Kidney (tissue), 14 donors: Measurements from ENCODE around the gene ZNF384. TPM values are rescaled to one million over a fixed set of nuclear protein-coding genes. Genes with fewer than 3 reads are reported as not detected.

Experiments used
- DNase-seq, 5 donors: peaks; one replicate each; pipeline ENCODE4 v3.0.0-alpha.2; 2013 to 2020
- FAIRE-seq: peaks from 2 replicates; lab custom pipeline; 2012; peaks lifted over from hg19 to GRCh38; lab: Jason Lieb, UNC
- H3K27ac ChIP-seq, 2 donors: one replicate each; pipeline ENCODE4 v1.7.0; 2013; ENCODE audit warnings: low read depth in 2 of 2, low read length in 2 of 2, inconsistent platforms in 1 of 2
- H3K27me3 ChIP-seq: one replicate; pipeline ENCODE4 v1.7.1; 2013; ENCODE audit warnings: low read length, inconsistent platforms; ENCODE audit not compliant: control insufficient read depth, insufficient read depth
- H3K36me3 ChIP-seq, 3 donors: one replicate each; pipeline versions ENCODE4 v1.7.0 to v1.7.1; 2013; ENCODE audit warnings: low read length in 3 of 3, control low read depth in 1 of 3, inconsistent platforms in 1 of 3; ENCODE audit not compliant: insufficient read depth in 3 of 3, control insufficient read depth in 2 of 3
- H3K4me1 ChIP-seq, 3 donors: one replicate each; pipeline versions ENCODE4 v1.7.0 to v1.7.1; 2013; ENCODE audit warnings: low read length in 3 of 3, inconsistent platforms in 1 of 3, low read depth in 1 of 3; ENCODE audit not compliant: control insufficient read depth in 2 of 3, insufficient read depth in 2 of 3
- H3K4me3 ChIP-seq, 3 donors: one replicate each; pipeline versions ENCODE4 v1.7.0 to v1.8.1; 2013; ENCODE audit warnings: low read length in 3 of 3, control low read depth in 1 of 3, inconsistent platforms in 1 of 3
- H3K9ac ChIP-seq, 3 donors: one replicate each; pipeline versions ENCODE4 v1.7.0 to v1.7.1; 2013; ENCODE audit warnings: low read length in 3 of 3, control low read depth in 1 of 3, inconsistent platforms in 1 of 3
- H3K9me3 ChIP-seq, 3 donors: one replicate each; pipeline versions ENCODE4 v1.7.0 to v1.7.1; 2013; ENCODE audit warnings: low read length in 3 of 3, control low read depth in 1 of 3, inconsistent platforms in 1 of 3; ENCODE audit not compliant: control insufficient read depth in 2 of 3, insufficient read depth in 1 of 3
- CTCF ChIP-seq: IDR thresholded peaks from 3 replicates; pipeline ENCODE4 v1.5.1; 2012; ENCODE audit warnings: mild to moderate bottlenecking, moderate library complexity, borderline replicate concordance; ENCODE audit not compliant: insufficient read depth; ENCODE audit errors: extremely low read depth
- intact Hi-C: fragments of 100-400 bp; cut with DNase I; formaldehyde crosslinking; loops from one replicate; pipeline ENCODE4 v1.11.1; 2022
- polyA plus RNA-seq: library from polyadenylated mRNA; stranded (reverse); fragments of 350-450 nt; fragmentation: Illumina TruSeq; extraction: RNeasy Lipid Tissue Mini Kit (QIAGEN cat#74804); gene quantifications from one replicate; pipeline ENCODE4 v1.2.3, GENCODE V29; 2014; ENCODE audit warnings: low read depth, low replicate concordance; ENCODE audit not compliant: insufficient read depth
- total RNA-seq: library from RNA; stranded (reverse); fragmentation: NEBNext Ultra II Directional; extraction: Animal tissue kit (Norgen Biotek cat#: 25700); gene quantifications from one replicate; pipeline ENCODE4 v1.2.1, GENCODE V29; 2021
- donor health status: control.
- donor health status: control.
- donor health status: control.
- donor health status: control.
- donor health status: control.
- donor health status: DM: yes; HTN: yes; CAD: no.
- donor health status: Normal renal cell carcinoma (clear cell type).

ZNF384 gene
- total and polyA plus RNA-seq, 2 donors from 2014 or later: 19.7 to 51.6 TPM

DNA sequence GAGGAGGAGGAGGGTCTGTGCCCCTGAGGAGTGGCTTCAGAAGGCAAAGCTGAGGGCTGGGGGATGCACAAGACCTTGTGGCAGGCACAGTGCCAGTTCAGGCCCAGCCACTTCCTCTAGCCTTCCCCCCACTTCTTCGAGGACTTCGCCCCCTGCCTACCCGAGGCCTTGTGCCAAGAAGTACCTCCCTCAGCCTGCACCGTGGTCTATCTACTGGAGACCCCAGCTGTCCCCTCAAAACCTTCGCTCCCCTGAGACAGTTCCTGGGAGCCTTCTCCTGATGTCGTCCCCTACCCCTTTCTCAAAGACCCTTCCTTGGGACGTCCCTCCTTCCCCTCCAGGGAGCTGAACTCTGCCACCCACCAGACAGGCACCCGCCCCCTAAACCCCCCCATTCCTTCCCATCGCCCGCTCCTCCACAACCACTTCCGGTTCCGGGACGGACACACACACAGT lies 604 bp downstream of the ZNF384 start:
- DNase-seq: peak in 2 of 5 donors; percentile 73 to 85
- intact Hi-C loops: no loop called here
- Histone ChIP-seq H3K9me3 (no peaks in the 10 kb centered on the region), H3K27me3 (no peaks in the 10 kb centered on the region), H3K4me1 (peaks cover 0 to 18% (median 14%) of the 10 kb centered on the region in 3 donors), H3K9ac (peak overlapping the region; percentile 75 to 89 (median 87)), H3K27ac (peak overlapping the region; percentile 97 to 98), H3K4me3 (peak overlapping the region; percentile 89 to 93 (median 92)), H3K36me3 (no peaks in the 10 kb centered on the region)
- no peak for TF ChIP-seq CTCF
- FAIRE-seq: no peak

- no peak overlapping the region for H3K27ac ChIP-seq
Observed at GRCh38 chr12:6685814-6686213, 3.4 kb downstream of the ZNF384 start.

GRCh38 chr12:6684609-6685008 lies 4.6 kb downstream of the ZNF384 start:
- Histone ChIP-seq H3K27me3 (no peaks in the 10 kb centered on the region), H3K9me3 (no peaks in the 10 kb centered on the region), H3K27ac (no peak overlapping the region), H3K4me3 (no peak overlapping the region), H3K4me1 (peaks cover 0 to 18% (median 9%) of the 10 kb centered on the region in 3 donors), H3K36me3 (peaks cover 0 to 4% (median 3%) of the 10 kb centered on the region in 3 donors), H3K9ac (no peak overlapping the region)
- intact Hi-C loops: no loop called here
- DNase-seq: peak in 1 of 5 donors; percentile 42
- FAIRE-seq: no peak
- TF ChIP-seq CTCF: peak; percentile 20

More at GRCh38 chr12:6685814-6686213, 3.4 kb downstream of the ZNF384 start:
- intact Hi-C loops: no loop called here
- no peak for TF ChIP-seq CTCF
- Histone ChIP-seq H3K4me3 (no peak overlapping the region), H3K36me3 (peaks cover 0 to 2% (median 0%) of the 10 kb centered on the region in 3 donors), H3K4me1 (peaks cover 0 to 18% (median 14%) of the 10 kb centered on the region in 3 donors), H3K27me3 (no peaks in the 10 kb centered on the region), H3K9me3 (no peaks in the 10 kb centered on the region), H3K9ac (no peak overlapping the region)
- FAIRE-seq (no peak), DNase-seq (no peak)

GRCh38 chr12:6676962-6677361 lies 12.2 kb downstream of the ZNF384 start:
- Histone ChIP-seq H3K9ac (no peak overlapping the region), H3K9me3 (no peaks in the 10 kb centered on the region), H3K4me3 (no peak overlapping the region), H3K36me3 (peaks cover 14 to 64% (median 47%) of the 10 kb centered on the region in 3 donors), H3K4me1 (no peaks in the 10 kb centered on the region), H3K27me3 (no peaks in the 10 kb centered on the region), H3K27ac (no peak overlapping the region)
- no peak for DNase-seq
- intact Hi-C loops: no loop called here
- TF ChIP-seq CTCF: no peak
- FAIRE-seq: no peak
